Measurements from ENCODE around the gene ADAM19.

Gene ADAM19

GRCh38 chr5:157575381-157576020, at the start of gene ADAM19:
ADAM19 (minus strand) TSS chr5:157575775; CDS start chr5:157575696, 79 bp downstream.
- DNase-seq (ENCODE audit: low read depth in 1 of 2, low spot score in 1 of 2), result peak; percentile 17 to 24

GRCh38 chr5:157624144-157624543, 48.6 kb upstream of the ADAM19 start:
- DNase-seq (ENCODE audit: low read depth in 1 of 2, low spot score in 1 of 2), result no peak

GRCh38 chr5:157620776-157621175, 45.2 kb upstream of the ADAM19 start:
- DNase-seq (ENCODE audit: low read depth in 1 of 2, low spot score in 1 of 2), result no peak

GRCh38 chr5:157618191-157618765, 42.7 kb upstream of the ADAM19 start:
- no peak for DNase-seq (ENCODE audit: low read depth in 1 of 2, low spot score in 1 of 2)

- no peak for DNase-seq (ENCODE audit: low read depth in 1 of 2, low spot score in 1 of 2)
Measured at GRCh38 chr5:157616785-157617184, 41.2 kb upstream of the ADAM19 start.

GRCh38 chr5:157613385-157614245, 38.0 kb upstream of the ADAM19 start:
- no peak for DNase-seq (ENCODE audit: low read depth in 1 of 2, low spot score in 1 of 2)

GRCh38 chr5:157612581-157612980, 37.0 kb upstream of the ADAM19 start:
- DNase-seq (ENCODE audit: low read depth in 1 of 2, low spot score in 1 of 2), result no peak

GRCh38 chr5:157611571-157612476, 36.2 kb upstream of the ADAM19 start:
- no peak for DNase-seq (ENCODE audit: low read depth in 1 of 2, low spot score in 1 of 2)

GRCh38 chr5:157610990-157611389, 35.4 kb upstream of the ADAM19 start:
- DNase-seq (ENCODE audit: low read depth in 1 of 2, low spot score in 1 of 2), result no peak

GRCh38 chr5:157608972-157609565, 33.5 kb upstream of the ADAM19 start:
- DNase-seq (ENCODE audit: low read depth in 1 of 2, low spot score in 1 of 2), result no peak

- peak in 1 of 2 donors; percentile 61 for DNase-seq (ENCODE audit: low read depth in 1 of 2, low spot score in 1 of 2)
Measured at GRCh38 chr5:157607371-157608161, 32.0 kb upstream of the ADAM19 start.

GRCh38 chr5:157606046-157606445, 30.5 kb upstream of the ADAM19 start:
- no peak for DNase-seq (ENCODE audit: low read depth in 1 of 2, low spot score in 1 of 2)

GRCh38 chr5:157603333-157604190, 28.0 kb upstream of the ADAM19 start:
- DNase-seq (ENCODE audit: low read depth in 1 of 2, low spot score in 1 of 2), result peak in 1 of 2 donors; percentile 62

- DNase-seq (ENCODE audit: low read depth in 1 of 2, low spot score in 1 of 2), result no peak
Measured at GRCh38 chr5:157602505-157602904, 26.9 kb upstream of the ADAM19 start.

GRCh38 chr5:157600252-157600651, 24.7 kb upstream of the ADAM19 start:
- no peak for DNase-seq (ENCODE audit: low read depth in 1 of 2, low spot score in 1 of 2)

GRCh38 chr5:157599565-157599964, 24.0 kb upstream of the ADAM19 start:
- no peak for DNase-seq (ENCODE audit: low read depth in 1 of 2, low spot score in 1 of 2)

- no peak for DNase-seq (ENCODE audit: low read depth in 1 of 2, low spot score in 1 of 2)
Measured at GRCh38 chr5:157598350-157598936, 22.9 kb upstream of the ADAM19 start.

GRCh38 chr5:157597277-157597676, 21.7 kb upstream of the ADAM19 start:
- no peak for DNase-seq (ENCODE audit: low read depth in 1 of 2, low spot score in 1 of 2)

- DNase-seq (ENCODE audit: low read depth in 1 of 2, low spot score in 1 of 2), result no peak
Measured at GRCh38 chr5:157596487-157596886, 20.9 kb upstream of the ADAM19 start.
